ENCODE data around the gene SLC28A1. TPM values are rescaled to one million over a fixed set of nuclear protein-coding genes. Genes with fewer than 3 reads are reported as not detected.

The SLC28A1 gene
- total RNA-seq, 4 donors from 2014 or later, result 0.22 to 0.42 TPM; not detected in 2

DNA sequence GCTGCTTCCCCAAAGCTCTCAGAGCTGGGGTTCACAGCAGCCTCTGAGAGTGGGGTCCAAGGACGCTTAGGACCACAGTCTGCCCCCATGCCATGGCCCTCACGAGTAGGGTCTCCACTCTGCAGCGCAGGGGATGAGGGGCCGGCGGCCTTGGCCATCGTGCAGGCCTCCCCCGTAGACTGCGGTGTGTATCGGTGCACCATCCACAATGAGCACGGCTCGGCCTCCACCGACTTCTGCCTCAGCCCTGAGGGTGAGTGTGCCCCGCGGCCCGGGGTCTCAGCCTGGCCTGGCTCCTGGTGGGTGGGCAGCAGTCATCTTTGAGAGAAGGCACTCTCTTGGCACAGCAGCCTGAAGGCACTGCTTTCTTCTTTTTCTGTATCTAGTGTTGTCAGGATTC, 24.8 kb upstream of the SLC28A1 start:
- Histone ChIP-seq H3K9me3 (no peaks in the 10 kb centered on the region), H3K4me1 (peaks cover 0 to 14% (median 0%) of the 10 kb centered on the region in 4 donors), H3K27me3 (no peaks in the 10 kb centered on the region), H3K27ac (no peak overlapping the region), H3K4me3 (no peak overlapping the region), H3K36me3 (peaks cover 0 to 21% (median 0%) of the 10 kb centered on the region in 3 donors)
- 91 to 93% methylated on average over 14 of the region's 15 CpGs for WGBS, 2 donors
- no peak for DNase-seq (ENCODE audit: low spot score in 2 of 2)
- TF ChIP-seq, protein P1, sequence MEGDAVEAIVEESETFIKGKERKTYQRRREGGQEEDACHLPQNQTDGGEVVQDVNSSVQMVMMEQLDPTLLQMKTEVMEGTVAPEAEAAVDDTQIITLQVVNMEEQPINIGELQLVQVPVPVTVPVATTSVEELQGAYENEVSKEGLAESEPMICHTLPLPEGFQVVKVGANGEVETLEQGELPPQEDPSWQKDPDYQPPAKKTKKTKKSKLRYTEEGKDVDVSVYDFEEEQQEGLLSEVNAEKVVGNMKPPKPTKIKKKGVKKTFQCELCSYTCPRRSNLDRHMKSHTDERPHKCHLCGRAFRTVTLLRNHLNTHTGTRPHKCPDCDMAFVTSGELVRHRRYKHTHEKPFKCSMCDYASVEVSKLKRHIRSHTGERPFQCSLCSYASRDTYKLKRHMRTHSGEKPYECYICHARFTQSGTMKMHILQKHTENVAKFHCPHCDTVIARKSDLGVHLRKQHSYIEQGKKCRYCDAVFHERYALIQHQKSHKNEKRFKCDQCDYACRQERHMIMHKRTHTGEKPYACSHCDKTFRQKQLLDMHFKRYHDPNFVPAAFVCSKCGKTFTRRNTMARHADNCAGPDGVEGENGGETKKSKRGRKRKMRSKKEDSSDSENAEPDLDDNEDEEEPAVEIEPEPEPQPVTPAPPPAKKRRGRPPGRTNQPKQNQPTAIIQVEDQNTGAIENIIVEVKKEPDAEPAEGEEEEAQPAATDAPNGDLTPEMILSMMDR (IDR thresholded peaks at IDR 0.05), result no peak
- TF ChIP-seq POLR2A (IDR thresholded peaks at IDR 0.05), result no peak
- TF ChIP-seq EP300 (IDR thresholded peaks at IDR 0.05), result no peak

DNA sequence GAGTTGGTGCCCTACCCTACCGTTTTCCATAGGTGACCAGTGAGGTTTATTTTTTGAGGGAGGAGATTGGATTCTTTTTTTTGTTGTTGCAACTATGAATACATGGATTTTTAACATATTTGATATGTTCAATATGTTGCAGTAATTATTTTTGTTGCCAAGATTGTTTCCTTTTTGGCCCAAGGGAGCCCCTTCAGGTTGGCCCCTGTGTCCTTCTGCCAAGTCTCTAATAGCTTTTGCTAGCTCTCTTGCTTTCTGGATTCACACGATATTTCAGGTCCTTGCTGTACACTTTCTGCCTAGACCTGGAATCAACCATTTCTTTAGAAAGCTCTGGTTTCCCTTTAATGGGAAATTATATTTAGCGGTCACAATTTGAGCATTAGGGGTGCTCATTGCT, 22.7 kb upstream of the SLC28A1 start:
- Histone ChIP-seq H3K27ac (no peak overlapping the region), H3K4me3 (no peak overlapping the region), H3K36me3 (peaks cover 0 to 17% (median 0%) of the 10 kb centered on the region in 3 donors), H3K4me1 (peaks cover 0 to 16% (median 0%) of the 10 kb centered on the region in 4 donors), H3K9me3 (no peaks in the 10 kb centered on the region), H3K27me3 (no peaks in the 10 kb centered on the region)
- DNase-seq (ENCODE audit: low spot score in 2 of 2), result no peak
- TF ChIP-seq POLR2A (IDR thresholded peaks at IDR 0.05) (no peak), EP300 (IDR thresholded peaks at IDR 0.05) (no peak)
- TF ChIP-seq, protein P1 (IDR thresholded peaks at IDR 0.05), result no peak
- WGBS, 2 donors, result 68 to 80% methylated on average over 3 of the region's 3 CpGs

DNA sequence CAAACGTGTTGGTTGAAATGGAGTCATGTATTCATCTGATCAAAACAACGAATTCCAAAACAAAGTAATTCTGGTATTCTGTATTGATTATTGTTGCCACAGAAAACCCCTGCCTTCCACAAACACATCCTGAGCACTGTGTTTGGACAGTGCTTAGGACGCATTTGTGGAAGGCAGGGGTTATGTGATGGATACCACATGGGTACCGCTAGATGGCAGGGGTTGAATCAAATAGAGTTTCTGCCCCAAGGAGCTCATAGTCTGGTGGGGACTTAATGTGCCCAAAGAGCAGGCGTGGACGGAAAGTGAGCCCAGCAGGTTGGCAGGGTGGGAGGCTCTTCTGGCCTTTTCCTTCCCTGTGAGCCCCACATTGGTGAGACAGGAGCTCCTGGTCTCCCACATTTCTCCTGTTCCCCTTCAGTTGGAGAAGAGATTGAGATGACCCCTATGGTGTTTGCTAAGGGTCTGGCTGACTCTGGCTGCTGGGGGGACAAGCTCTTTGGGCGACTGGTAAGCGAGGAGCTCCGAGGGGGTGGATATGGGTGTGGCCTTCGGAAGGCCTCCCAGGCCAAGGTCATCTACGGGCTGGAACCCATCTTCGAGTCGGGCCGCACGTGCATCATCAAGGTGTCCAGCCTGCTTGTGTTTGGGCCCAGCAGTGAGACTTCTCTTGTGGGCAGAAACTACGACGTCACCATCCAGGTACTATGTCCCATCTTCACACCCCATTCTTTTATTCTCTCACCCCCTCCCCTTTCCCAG, 22.1 kb upstream of the SLC28A1 start:
- no peak overlapping the region for H3K4me3 ChIP-seq
- H3K27ac ChIP-seq, result no peak overlapping the region
- H3K27me3 ChIP-seq, result no peaks in the 10 kb centered on the region
- TF ChIP-seq, protein P1 (IDR thresholded peaks at IDR 0.05), result no peak
- TF ChIP-seq POLR2A (IDR thresholded peaks at IDR 0.05) (no peak), EP300 (IDR thresholded peaks at IDR 0.05) (no peak)
- DNase-seq (ENCODE audit: low spot score in 2 of 2), result no peak
- WGBS, 2 donors, result 92 to 96% methylated on average over 17 of the region's 17 CpGs
- peaks cover 0 to 16% (median 0%) of the 10 kb centered on the region in 4 donors for H3K4me1 ChIP-seq
- no peaks in the 10 kb centered on the region for H3K9me3 ChIP-seq
- peaks cover 0 to 11% (median 0%) of the 10 kb centered on the region in 3 donors for H3K36me3 ChIP-seq

DNA sequence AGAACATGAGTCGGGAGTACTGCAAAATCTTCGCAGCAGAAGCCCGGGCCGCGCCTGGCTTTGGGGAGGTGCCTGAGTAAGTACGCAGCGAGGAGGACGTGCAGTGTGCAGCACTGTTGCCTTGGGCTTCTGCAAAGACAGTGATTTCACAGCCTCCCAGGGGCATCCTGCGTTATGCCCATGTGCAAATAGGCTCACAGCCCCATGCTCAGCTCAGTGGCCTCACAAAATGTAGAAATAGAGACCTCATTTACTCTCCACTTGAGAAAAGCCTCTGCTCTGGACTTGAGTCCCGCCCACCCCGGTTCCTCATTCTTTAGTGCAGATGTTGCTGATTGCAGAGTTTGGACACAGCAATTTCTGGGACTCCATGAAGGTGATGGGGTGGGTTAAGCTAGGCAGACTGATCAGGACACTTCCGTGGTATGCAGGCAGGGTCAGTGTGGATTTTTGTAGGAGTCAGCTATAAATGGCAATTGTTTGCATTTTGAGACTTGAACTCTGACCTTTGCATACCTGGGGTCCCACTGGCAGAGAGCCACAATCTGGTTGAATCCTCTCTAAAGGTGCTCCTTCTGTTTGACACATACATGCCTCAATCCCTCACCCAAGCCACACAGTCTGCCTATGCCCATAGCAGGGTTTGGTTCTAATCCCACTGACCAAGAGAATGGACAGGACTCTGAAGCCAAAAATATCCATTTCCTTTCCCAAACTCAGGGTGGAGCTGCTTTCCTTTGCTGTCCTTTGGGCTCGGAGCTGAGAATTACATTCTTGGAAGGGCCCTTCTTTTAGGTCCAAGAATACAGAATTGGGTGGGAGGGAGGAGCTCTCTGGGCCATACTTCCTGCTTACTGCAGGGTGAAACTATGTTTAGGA, 20.7 kb upstream of the SLC28A1 start:
- no peak overlapping the region for H3K27ac ChIP-seq

More for the DNA sequence above, 20.7 kb upstream of the SLC28A1 start:
- WGBS, 2 donors, result 62 to 68% methylated on average over 13 of the region's 13 CpGs
- no peaks in the 10 kb centered on the region for H3K9me3 ChIP-seq
- H3K4me3 ChIP-seq, result no peak overlapping the region
- no peaks in the 10 kb centered on the region for H3K27me3 ChIP-seq
- H3K4me1 ChIP-seq, result peaks cover 0 to 16% (median 0%) of the 10 kb centered on the region in 4 donors
- no peaks in the 10 kb centered on the region for H3K36me3 ChIP-seq
- no peak for DNase-seq (ENCODE audit: low spot score in 2 of 2)
- TF ChIP-seq, protein P1 (IDR thresholded peaks at IDR 0.05), result peak in 2 of 5 experiments; percentile 11 to 50
- TF ChIP-seq POLR2A (IDR thresholded peaks at IDR 0.05) (no peak), EP300 (IDR thresholded peaks at IDR 0.05) (no peak)
